ENCODE measurements around the gene RCCD1.

DNA sequence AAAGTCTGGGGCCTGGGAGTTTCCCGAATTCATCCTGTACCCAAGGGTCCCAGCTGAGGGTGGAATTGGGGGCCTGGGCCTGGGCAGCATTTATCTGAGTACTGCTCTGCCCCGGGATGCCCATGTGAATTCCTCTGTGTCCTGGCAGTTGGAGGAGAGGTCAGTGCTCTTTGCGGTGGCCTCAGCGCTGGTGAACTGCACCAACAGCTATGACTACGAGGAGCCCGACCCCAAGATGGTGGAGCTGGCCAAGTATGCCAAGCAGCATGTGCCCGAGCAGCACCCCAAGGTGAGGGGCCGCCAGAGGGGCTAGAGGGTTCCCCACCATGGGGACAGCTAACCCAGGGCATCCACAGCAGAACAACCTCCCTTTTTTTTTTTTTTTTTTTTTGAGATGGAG is 6.2 kb upstream of the RCCD1 start:
- TF ChIP-seq CTCF (conservative IDR thresholded peaks at IDR 0.05; ENCODE audit: low read length) (no peak), EZH2phosphoT487 (IDR thresholded peaks at IDR 0.05; ENCODE audit: borderline replicate concordance) (no peak)

Measured in Loucy (cell line).